Prostate gland (tissue), 2 donors: ENCODE data around the gene PRSS1. TPM values are rescaled to one million over a fixed set of nuclear protein-coding genes. Genes with fewer than 3 reads are reported as not detected.

ENCODE experiments used
- DNase-seq: peaks from one replicate; pipeline ENCODE4 v3.0.0-alpha.2; 2019; ENCODE audit warnings: low spot score
- H3K27ac ChIP-seq, 2 donors: fragments of 200-600 bp; sonication (generic); 2 replicates each; pipeline ENCODE4 v1.5.1; 2017 to 2019
- H3K27me3 ChIP-seq: fragments of 200-600 bp; sonication (generic); replicated peaks from 2 replicates; pipeline ENCODE4 v1.5.1; 2019; ENCODE audit not compliant: insufficient read depth
- H3K36me3 ChIP-seq, 2 donors: fragments of 200-600 bp; sonication (generic); 1 replicate in 1 of 2; 2 replicates in 1 of 2; pipeline versions ENCODE4 v1.5.1 to v1.8.1; 2017 to 2019
- H3K4me1 ChIP-seq: fragments of 200-600 bp; sonication (generic); replicated peaks from 2 replicates; pipeline ENCODE4 v1.5.1; 2019
- H3K4me3 ChIP-seq, 2 donors: fragments of 200-600 bp; sonication (generic); 2 replicates each; pipeline ENCODE4 v1.5.1; 2017 to 2019
- H3K9me3 ChIP-seq: fragments of 200-600 bp; sonication (generic); 2 replicates; pipeline ENCODE4 v1.5.1; 2017
- CTCF ChIP-seq, 4 experiments: fragments of 200-600 bp in 2 of 4; fragments of 450-650 bp in 2 of 4; sonication (generic) in 2 of 4; IDR thresholded peaks; 1 replicate in 3 of 4; 2 replicates in 1 of 4; pipeline ENCODE4 v1.5.1; 2016 to 2019; ENCODE audit warnings: antibody characterized with exemption in 4 of 4, mild to moderate bottlenecking in 2 of 4, moderate library complexity in 2 of 4
- POLR2A ChIP-seq: fragments of 450-650 bp; IDR thresholded peaks from one replicate; pipeline ENCODE4 v1.6.1; 2016; ENCODE audit warnings: antibody characterized with exemption, mild to moderate bottlenecking
- POLR2AphosphoS5 ChIP-seq: sonication (generic); formaldehyde crosslinking; IDR thresholded peaks from one replicate; pipeline ENCODE4 v1.6.1; 2017; ENCODE audit warnings: antibody characterized with exemption
- WGBS: methylation state at CpG from one replicate; pipeline ENCODE4 v1.1.5; 2018; 5-methylcytosine and 5-hydroxymethylcytosine counted together
- intact Hi-C: fragments of 100-400 bp; cut with DNase I; formaldehyde crosslinking; loops from one replicate; pipeline ENCODE4 v1.14.2; 2022
- total RNA-seq, 2 donors: library from RNA; depleted of rRNA; stranded (reverse); fragments of >200 nt; gene quantifications; one replicate each; pipeline ENCODE4 v1.1.0, GENCODE V29; 2016

Gene PRSS1
- total RNA-seq, 2 donors from 2014 or later, result not detected

DNA sequence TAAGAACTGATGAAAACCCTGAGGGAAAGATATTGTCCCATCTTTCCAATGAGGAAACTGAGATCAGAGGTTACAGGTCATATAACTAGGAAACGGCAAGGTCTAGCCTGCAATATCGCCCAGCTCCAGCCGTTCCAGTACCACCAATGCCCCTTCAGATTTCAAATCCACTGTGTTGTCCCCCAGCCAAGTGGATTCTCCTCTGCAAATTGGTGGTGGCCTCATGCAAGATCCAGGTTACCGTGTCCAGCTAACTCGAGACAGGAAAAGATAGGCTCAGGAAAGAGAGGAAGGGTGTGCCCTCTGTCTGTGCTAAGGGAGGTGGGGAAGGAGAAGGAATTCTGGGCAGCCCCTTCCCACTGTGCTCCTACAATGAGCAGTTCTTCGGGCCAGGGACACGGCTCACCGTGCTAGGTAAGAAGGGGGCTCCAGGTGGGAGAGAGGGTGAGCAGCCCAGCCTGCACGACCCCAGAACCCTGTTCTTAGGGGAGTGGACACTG lies 46.8 kb downstream of the PRSS1 start:
- no peaks in the 10 kb centered on the region for H3K27me3 ChIP-seq
- WGBS, result 62% methylated on average over 9 of the region's 9 CpGs
- H3K27ac ChIP-seq, result no peak overlapping the region
- no peaks in the 10 kb centered on the region for H3K36me3 ChIP-seq
- intact Hi-C loops, result no loop called here
- peak overlapping the region in 1 of 2 donors; percentile 34 for H3K4me3 ChIP-seq
- no peak for DNase-seq
- no peaks in the 10 kb centered on the region for H3K9me3 ChIP-seq
- TF ChIP-seq CTCF (IDR thresholded peaks at IDR 0.05) (no peak), POLR2AphosphoS5 (no peak), POLR2A (no peak)
- no peaks in the 10 kb centered on the region for H3K4me1 ChIP-seq

DNA sequence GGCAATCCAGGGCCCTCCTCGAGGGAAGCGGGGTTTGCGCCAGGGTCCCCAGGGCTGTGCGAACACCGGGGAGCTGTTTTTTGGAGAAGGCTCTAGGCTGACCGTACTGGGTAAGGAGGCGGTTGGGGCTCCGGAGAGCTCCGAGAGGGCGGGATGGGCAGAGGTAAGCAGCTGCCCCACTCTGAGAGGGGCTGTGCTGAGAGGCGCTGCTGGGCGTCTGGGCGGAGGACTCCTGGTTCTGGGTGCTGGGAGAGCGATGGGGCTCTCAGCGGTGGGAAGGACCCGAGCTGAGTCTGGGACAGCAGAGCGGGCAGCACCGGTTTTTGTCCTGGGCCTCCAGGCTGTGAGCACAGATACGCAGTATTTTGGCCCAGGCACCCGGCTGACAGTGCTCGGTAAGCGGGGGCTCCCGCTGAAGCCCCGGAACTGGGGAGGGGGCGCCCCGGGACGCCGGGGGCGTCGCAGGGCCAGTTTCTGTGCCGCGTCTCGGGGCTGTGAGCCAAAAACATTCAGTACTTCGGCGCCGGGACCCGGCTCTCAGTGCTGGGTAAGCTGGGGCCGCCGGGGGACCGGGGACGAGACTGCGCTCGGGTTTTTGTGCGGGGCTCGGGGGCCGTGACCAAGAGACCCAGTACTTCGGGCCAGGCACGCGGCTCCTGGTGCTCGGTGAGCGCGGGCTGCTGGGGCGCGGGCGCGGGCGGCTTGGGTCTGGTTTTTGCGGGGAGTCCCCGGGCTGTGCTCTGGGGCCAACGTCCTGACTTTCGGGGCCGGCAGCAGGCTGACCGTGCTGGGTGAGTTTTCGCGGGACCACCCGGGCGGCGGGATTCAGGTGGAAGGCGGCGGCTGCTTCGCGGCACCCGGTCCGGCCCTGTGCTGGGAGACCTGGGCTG lies 47.5 kb downstream of the PRSS1 start:
- 7% methylated on average over 65 of the region's 74 CpGs for WGBS
- H3K9me3 ChIP-seq, result no peaks in the 10 kb centered on the region
- peak overlapping the region; percentile 25 to 34 for H3K4me3 ChIP-seq
- H3K4me1 ChIP-seq, result no peaks in the 10 kb centered on the region
- no peaks in the 10 kb centered on the region for H3K36me3 ChIP-seq
- TF ChIP-seq POLR2A, result no peak
- no peak for TF ChIP-seq POLR2AphosphoS5
- TF ChIP-seq CTCF (IDR thresholded peaks at IDR 0.05), result no peak
- no peaks in the 10 kb centered on the region for H3K27me3 ChIP-seq
- no peak for DNase-seq
- peak overlapping the region; percentile 24 to 42 for H3K27ac ChIP-seq
- intact Hi-C loops, result no loop called here

DNA sequence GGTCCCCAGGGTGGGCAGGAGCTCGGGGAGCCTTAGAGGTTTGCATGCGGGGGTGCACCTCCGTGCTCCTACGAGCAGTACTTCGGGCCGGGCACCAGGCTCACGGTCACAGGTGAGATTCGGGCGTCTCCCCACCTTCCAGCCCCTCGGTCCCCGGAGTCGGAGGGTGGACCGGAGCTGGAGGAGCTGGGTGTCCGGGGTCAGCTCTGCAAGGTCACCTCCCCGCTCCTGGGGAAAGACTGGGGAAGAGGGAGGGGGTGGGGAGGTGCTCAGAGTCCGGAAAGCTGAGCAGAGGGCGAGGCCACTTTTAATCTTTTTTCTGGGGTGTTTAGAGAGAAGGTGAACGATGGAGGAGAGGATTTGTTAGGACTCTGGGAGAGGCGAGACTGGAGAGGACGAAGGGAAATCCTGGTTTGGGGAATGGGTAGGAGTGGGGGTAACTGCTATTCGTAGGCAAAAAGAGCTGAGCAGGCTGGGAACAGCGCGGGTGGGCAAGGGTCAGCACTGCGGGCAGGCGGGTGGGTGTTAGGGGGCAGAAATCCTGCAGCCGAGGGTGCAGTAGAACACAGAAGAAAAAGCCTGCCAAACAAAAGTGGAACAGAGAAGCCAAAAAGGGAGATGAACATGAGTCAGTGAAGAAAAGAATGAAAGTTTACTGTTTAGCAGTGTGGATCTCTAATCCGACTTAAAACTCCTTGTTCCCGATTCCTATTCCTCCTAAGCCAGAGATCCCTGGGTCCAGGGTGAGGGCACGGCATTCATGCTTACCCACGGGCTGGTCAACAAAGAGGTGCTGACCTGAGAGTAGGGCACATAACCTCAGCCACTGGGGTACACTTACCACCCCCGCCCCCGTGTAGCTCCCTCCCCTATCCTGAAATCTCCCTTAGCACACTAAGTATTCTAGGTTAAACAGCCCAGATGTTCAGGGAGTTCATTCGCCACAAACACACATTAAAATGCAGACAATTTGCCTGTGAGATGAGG lies 48.4 kb downstream of the PRSS1 start:
- peak overlapping the region; percentile 24 to 42 for H3K27ac ChIP-seq
- no peaks in the 10 kb centered on the region for H3K36me3 ChIP-seq
- WGBS, result 9% methylated on average over 33 of the region's 33 CpGs
- H3K27me3 ChIP-seq, result no peaks in the 10 kb centered on the region
- intact Hi-C loops, result no loop called here
- no peaks in the 10 kb centered on the region for H3K9me3 ChIP-seq
- peak overlapping the region; percentile 25 to 34 for H3K4me3 ChIP-seq
- no peak for DNase-seq
- no peaks in the 10 kb centered on the region for H3K4me1 ChIP-seq
- TF ChIP-seq POLR2A, result no peak
- no peak for TF ChIP-seq POLR2AphosphoS5
- no peak for TF ChIP-seq CTCF (IDR thresholded peaks at IDR 0.05)

DNA sequence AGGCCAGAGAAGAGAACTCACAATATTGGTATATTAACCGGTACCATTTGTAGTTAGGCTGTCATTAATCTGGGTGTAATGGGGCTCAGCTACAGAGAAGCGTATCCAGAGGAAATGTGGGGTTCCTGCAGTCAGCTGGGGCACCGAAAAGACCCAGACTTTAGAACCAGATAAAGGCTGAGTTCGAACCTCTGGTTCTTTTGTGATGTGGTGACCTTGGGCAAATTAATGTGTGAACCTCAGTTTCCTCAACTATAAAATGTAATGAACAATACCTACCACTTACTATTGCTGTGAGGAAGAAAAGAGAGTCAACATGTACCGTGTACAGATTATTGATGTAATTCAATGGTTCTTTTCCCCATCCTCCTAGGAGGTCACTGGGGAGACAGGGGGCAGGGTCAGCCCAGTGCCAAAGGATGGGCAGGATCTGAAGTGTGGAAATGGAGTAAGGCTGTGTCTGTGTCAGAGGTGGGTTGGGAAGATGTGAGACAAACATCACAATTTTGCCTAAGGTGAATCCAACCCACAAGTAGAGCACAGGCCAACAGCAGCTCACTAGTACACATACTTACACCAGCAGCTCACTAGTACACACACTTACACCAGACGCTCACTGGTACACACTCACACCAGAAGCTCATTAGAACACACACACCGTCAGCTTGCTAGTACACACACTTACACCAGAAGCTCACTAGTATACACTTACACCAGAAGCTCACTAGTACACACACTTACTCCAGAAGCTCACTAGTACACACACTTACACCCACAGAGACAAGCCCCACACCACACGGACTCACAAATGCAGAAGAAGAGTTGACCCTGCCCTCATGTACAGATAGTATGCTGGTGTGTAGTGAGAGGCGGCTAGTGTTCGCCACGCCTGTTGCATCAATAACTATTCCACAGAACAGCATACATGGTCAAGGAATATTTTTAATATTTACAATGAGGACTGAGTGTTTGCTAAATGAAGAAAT lies 49.5 kb downstream of the PRSS1 start:
- no peak for DNase-seq
- H3K4me1 ChIP-seq, result no peaks in the 10 kb centered on the region
- no peaks in the 10 kb centered on the region for H3K27me3 ChIP-seq
- H3K9me3 ChIP-seq, result no peaks in the 10 kb centered on the region
- peak overlapping the region in 1 of 2 donors; percentile 24 for H3K27ac ChIP-seq
- H3K36me3 ChIP-seq, result no peaks in the 10 kb centered on the region
- no peak for TF ChIP-seq POLR2AphosphoS5
- TF ChIP-seq POLR2A, result no peak
- TF ChIP-seq CTCF (IDR thresholded peaks at IDR 0.05), result no peak
- H3K4me3 ChIP-seq, result no peak overlapping the region
- 92% methylated on average over 11 of the region's 11 CpGs for WGBS
- intact Hi-C loops, result no loop called here
